HCT116 (cell line): ENCODE measurements around the gene PKN2. TPM values are rescaled to one million over a fixed set of nuclear protein-coding genes. Genes with fewer than 3 reads are reported as not detected.

Experiments
- ATAC-seq: fragments of 200-7000 bp; cut with Tn5 transposase; 2 replicates; pipeline ENCODE4 v1.9.1; 2020; ENCODE audit warnings: mild to moderate bottlenecking, moderate library complexity
- BruUV-seq: library from RNA; stranded (reverse); fragments of 400-500 nt; replicated peaks from 2 replicates; lab custom pipeline; 2021; lab: Mats Ljungman, UMichigan
- CTCF ChIA-PET: fragments of 300-600 bp; sonication (Branson Sonifier 250); formaldehyde crosslinking; loops from one replicate; lab custom pipeline; 2021; ENCODE audit warnings: antibody characterized with exemption; lab: Charles Lee
- POLR2A ChIA-PET: fragments of 300-600, 350-600 bp; sonication (Branson Sonifier 250); formaldehyde crosslinking; loops from one replicate; lab custom pipeline; 2021; ENCODE audit warnings: antibody characterized with exemption; lab: Charles Lee
- RAD21 ChIA-PET, 2 experiments: fragments of 300-600 bp; sonication (Branson Sonifier 250); formaldehyde crosslinking; loops; one replicate each; lab custom pipeline; 2023; ENCODE audit warnings: low total read pairs in 2 of 2; ENCODE audit not compliant: uncharacterized antibody in 2 of 2, unreplicated experiment in 2 of 2, low non-redundant PET in 1 of 2; lab: Charles Lee
- DNase-seq: peaks from one replicate; pipeline ENCODE4 v3.0.0-alpha.2; 2010; ENCODE audit warnings: low read depth, low spot score
- H2AFZ ChIP-seq: fragments of 200-600 bp; shearing (Covaris generic), sonication (generic); 2 replicates; pipeline ENCODE4 v1.6.1; 2017; ENCODE audit warnings: low read depth, mixed run types, mixed read lengths, antibody characterized with exemption, low read length; ENCODE audit not compliant: poor library complexity, severe bottlenecking
- H3K27ac ChIP-seq: 2 replicates; pipeline ENCODE4 v1.5.1; 2012; ENCODE audit warnings: low read depth, low read length
- H3K27me3 ChIP-seq: fragments of 200-600 bp; sonication (generic); 2 replicates; pipeline ENCODE4 v1.6.1; 2016; ENCODE audit warnings: mixed run types, low read length, mixed read lengths; ENCODE audit not compliant: insufficient read depth
- H3K36me3 ChIP-seq, 2 experiments: fragments of 200-500 bp in 1 of 2; fragments of 200-600 bp in 1 of 2; sonication (Bioruptor generic) in 1 of 2; sonication (generic) in 1 of 2; 2 replicates each; pipeline versions ENCODE4 v1.5.1 to v1.6.1; 2014 to 2016; ENCODE audit warnings: low read length in 2 of 2, inconsistent platforms in 1 of 2, mixed read lengths in 1 of 2, mixed run types in 1 of 2; ENCODE audit not compliant: insufficient read depth in 2 of 2, control insufficient read depth in 1 of 2
- H3K4me1 ChIP-seq, 2 experiments: fragments of 200-600 bp in 1 of 2; sonication (generic) in 1 of 2; 2 replicates each; pipeline versions ENCODE4 v1.5.1 to v1.6.1; 2012 to 2017; ENCODE audit warnings: low read length in 2 of 2, inconsistent platforms in 1 of 2, mild to moderate bottlenecking in 1 of 2, mixed read lengths in 1 of 2, mixed run types in 1 of 2, moderate library complexity in 1 of 2; ENCODE audit not compliant: insufficient read depth in 2 of 2, control insufficient read depth in 1 of 2
- H3K4me2 ChIP-seq: fragments of 200-600 bp; sonication (generic); 2 replicates; pipeline ENCODE4 v1.6.1; 2017; ENCODE audit warnings: mixed run types, low read length, mixed read lengths
- H3K4me3 ChIP-seq, 2 experiments: fragments of 200-600 bp in 1 of 2; sonication (generic) in 1 of 2; replicated peaks in 1 of 2; 2 replicates each; pipeline ENCODE4 v1.5.1; 2011 to 2016; ENCODE audit warnings: low read length in 2 of 2, control low read depth in 1 of 2, low read depth in 1 of 2, mild to moderate bottlenecking in 1 of 2, mixed read lengths in 1 of 2, mixed run types in 1 of 2
- H3K79me2 ChIP-seq: fragments of 200-600 bp; sonication (generic); 2 replicates; pipeline ENCODE4 v1.6.1; 2017; ENCODE audit warnings: mild to moderate bottlenecking, mixed run types, low read length, moderate library complexity, mixed read lengths; ENCODE audit not compliant: insufficient read depth
- H3K9ac ChIP-seq: fragments of 200-600 bp; sonication (generic); 2 replicates; pipeline ENCODE4 v1.6.1; 2016; ENCODE audit warnings: low read length, mixed read lengths
- H3K9me2 ChIP-seq: fragments of 200-600 bp; sonication (generic), shearing (Covaris generic); 2 replicates; pipeline ENCODE4 v1.6.1; 2017; ENCODE audit warnings: mixed run types, mild to moderate bottlenecking, moderate library complexity; ENCODE audit not compliant: insufficient read depth
- H3K9me3 ChIP-seq, 2 experiments: fragments of 200-500 bp in 1 of 2; fragments of 200-600 bp in 1 of 2; sonication (Bioruptor generic) in 1 of 2; sonication (generic) in 1 of 2; 2 replicates each; pipeline ENCODE4 v1.6.1; 2014 to 2017; ENCODE audit warnings: low read length in 2 of 2, mixed read lengths in 2 of 2, inconsistent platforms in 1 of 2, low read depth in 1 of 2, mild to moderate bottlenecking in 1 of 2, mixed run types in 1 of 2, moderate library complexity in 1 of 2; ENCODE audit not compliant: control insufficient read depth in 1 of 2, insufficient read depth in 1 of 2
- H4K20me1 ChIP-seq: fragments of 200-600 bp; sonication (generic), shearing (Covaris generic); 2 replicates; pipeline ENCODE4 v1.6.1; 2017; ENCODE audit warnings: mixed run types, mild to moderate bottlenecking, moderate library complexity; ENCODE audit not compliant: insufficient read depth
- ATF3 ChIP-seq: IDR thresholded peaks from 2 replicates; pipeline ENCODE4 v1.6.1; 2012
- CBX3 ChIP-seq: IDR thresholded peaks from 2 replicates; pipeline ENCODE4 v1.6.1; 2012; ENCODE audit warnings: low read depth
- CEBPB ChIP-seq: IDR thresholded peaks from 2 replicates; pipeline ENCODE4 v1.6.1; 2012; ENCODE audit warnings: low read depth
- EGR1 ChIP-seq: IDR thresholded peaks from 2 replicates; pipeline ENCODE4 v1.6.1; 2012; ENCODE audit warnings: low read depth
- ELF1 ChIP-seq: IDR thresholded peaks from 2 replicates; pipeline ENCODE4 v1.6.1; 2012; ENCODE audit warnings: low read depth, borderline replicate concordance
- EZH2 ChIP-seq: fragments of 200-600 bp; sonication (generic); IDR thresholded peaks from 2 replicates; pipeline ENCODE4 v1.6.1; 2017; ENCODE audit warnings: antibody characterized with exemption, mixed run types
- EZH2phosphoT487 ChIP-seq: fragments of 200-600 bp; IDR thresholded peaks from 2 replicates; pipeline ENCODE4 v1.6.1; 2018; ENCODE audit warnings: antibody characterized with exemption, borderline replicate concordance
- FOSL1 ChIP-seq: IDR thresholded peaks from 2 replicates; pipeline ENCODE4 v1.6.1; 2012; ENCODE audit warnings: low read depth
- POLR2A ChIP-seq: IDR thresholded peaks from 2 replicates; pipeline ENCODE4 v1.7.0; 2011; ENCODE audit warnings: borderline replicate concordance; ENCODE audit not compliant: insufficient read depth, insufficient read length; ENCODE audit errors: extremely low read depth
- POLR2AphosphoS5 ChIP-seq: IDR thresholded peaks from 2 replicates; pipeline ENCODE4 v1.6.1; 2011; ENCODE audit warnings: mild to moderate bottlenecking, low read depth, low read length, moderate library complexity
- RAD21 ChIP-seq: IDR thresholded peaks from 2 replicates; pipeline ENCODE4 v1.6.1; 2012; ENCODE audit warnings: low read depth, mild to moderate bottlenecking
- SIN3A ChIP-seq: IDR thresholded peaks from 2 replicates; pipeline ENCODE4 v1.6.1; 2012; ENCODE audit warnings: low read depth
- SP1 ChIP-seq: IDR thresholded peaks from 2 replicates; pipeline ENCODE4 v1.6.1; 2012; ENCODE audit warnings: low read depth
- SRF ChIP-seq: IDR thresholded peaks from 2 replicates; pipeline ENCODE4 v1.6.1; 2012; ENCODE audit warnings: low read depth
- TCF7L2 ChIP-seq: IDR thresholded peaks from 2 replicates; pipeline ENCODE4 v1.7.0; 2011; ENCODE audit warnings: borderline replicate concordance, inconsistent platforms; ENCODE audit not compliant: insufficient read depth, insufficient read length; ENCODE audit errors: extremely low read depth
- YY1 ChIP-seq: IDR thresholded peaks from 2 replicates; pipeline ENCODE4 v1.6.1; 2011; ENCODE audit warnings: low read length, low read depth, moderate library complexity, mild to moderate bottlenecking; ENCODE audit not compliant: insufficient replicate concordance; ENCODE audit errors: extremely low read depth
- ZFX ChIP-seq: fragments of 450-650 bp; IDR thresholded peaks from 2 replicates; pipeline ENCODE4 v1.6.1; 2017
- ZNF274 ChIP-seq: fragments of 200-500 bp; sonication (Bioruptor generic); IDR thresholded peaks from 2 replicates; pipeline ENCODE4 v1.6.1; 2014; ENCODE audit warnings: mild to moderate bottlenecking, low read depth, low read length, inconsistent platforms
- intact Hi-C: fragments of 100-400 bp; cut with micrococcal nuclease; formaldehyde crosslinking; loops from 2 replicates; pipeline ENCODE4 v1.10.0; 2022
- total RNA-seq: library from RNA; stranded (reverse); gene quantifications from one replicate; pipeline ENCODE4 v1.2.1, GENCODE V29; 2021; ENCODE audit not compliant: unreplicated experiment
- TF ChIP-seq, protein P1 (sequence below): IDR thresholded peaks from 2 replicates; pipeline ENCODE4 v1.6.1; 2011; ENCODE audit warnings: mild to moderate bottlenecking, low read length, moderate library complexity; ENCODE audit not compliant: insufficient replicate concordance; ENCODE audit errors: extremely low read depth
- TF ChIP-seq, protein P2 (sequence below): IDR thresholded peaks from 2 replicates; pipeline ENCODE4 v1.6.1; 2012

PKN2 gene
- total RNA-seq, 1 experiment from 2014 or later, result 44.3 TPM

GRCh38 chr1:88825721-88826120 is 141.6 kb downstream of the PKN2 start:
- H3K9ac ChIP-seq, result no peak overlapping the region
- H3K27me3 ChIP-seq, result no peaks in the 10 kb centered on the region
- DNase-seq, result no peak
- H3K27ac ChIP-seq, result no peak overlapping the region
- no peak for TF ChIP-seq POLR2A
- no peak for TF ChIP-seq SRF
- TF ChIP-seq FOSL1, result no peak
- TF ChIP-seq EZH2phosphoT487, result no peak
- TF ChIP-seq ATF3, result no peak
- TF ChIP-seq YY1, result no peak
- TF ChIP-seq, protein P1, sequence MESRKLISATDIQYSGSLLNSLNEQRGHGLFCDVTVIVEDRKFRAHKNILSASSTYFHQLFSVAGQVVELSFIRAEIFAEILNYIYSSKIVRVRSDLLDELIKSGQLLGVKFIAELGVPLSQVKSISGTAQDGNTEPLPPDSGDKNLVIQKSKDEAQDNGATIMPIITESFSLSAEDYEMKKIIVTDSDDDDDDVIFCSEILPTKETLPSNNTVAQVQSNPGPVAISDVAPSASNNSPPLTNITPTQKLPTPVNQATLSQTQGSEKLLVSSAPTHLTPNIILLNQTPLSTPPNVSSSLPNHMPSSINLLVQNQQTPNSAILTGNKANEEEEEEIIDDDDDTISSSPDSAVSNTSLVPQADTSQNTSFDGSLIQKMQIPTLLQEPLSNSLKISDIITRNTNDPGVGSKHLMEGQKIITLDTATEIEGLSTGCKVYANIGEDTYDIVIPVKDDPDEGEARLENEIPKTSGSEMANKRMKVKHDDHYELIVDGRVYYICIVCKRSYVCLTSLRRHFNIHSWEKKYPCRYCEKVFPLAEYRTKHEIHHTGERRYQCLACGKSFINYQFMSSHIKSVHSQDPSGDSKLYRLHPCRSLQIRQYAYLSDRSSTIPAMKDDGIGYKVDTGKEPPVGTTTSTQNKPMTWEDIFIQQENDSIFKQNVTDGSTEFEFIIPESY, result no peak
- TF ChIP-seq ELF1, result no peak
- TF ChIP-seq, protein P2, sequence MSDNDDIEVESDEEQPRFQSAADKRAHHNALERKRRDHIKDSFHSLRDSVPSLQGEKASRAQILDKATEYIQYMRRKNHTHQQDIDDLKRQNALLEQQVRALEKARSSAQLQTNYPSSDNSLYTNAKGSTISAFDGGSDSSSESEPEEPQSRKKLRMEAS, result no peak
- TF ChIP-seq SIN3A, result no peak
- TF ChIP-seq EZH2, result no peak
- no peak for TF ChIP-seq POLR2AphosphoS5
- no peak for TF ChIP-seq EGR1
- no peak for TF ChIP-seq TCF7L2
- TF ChIP-seq ZFX, result no peak
- no peak for TF ChIP-seq CEBPB
- no peak for TF ChIP-seq CBX3
- no peak for TF ChIP-seq ZNF274
- no peak for TF ChIP-seq SP1
- TF ChIP-seq RAD21, result no peak
- H3K36me3 ChIP-seq, result peaks cover 4% of the 10 kb centered on the region in 2 experiments; a peak in 2 of 4 replicates
- H3K9me2 ChIP-seq, result no peaks in the 10 kb centered on the region
- ChIA-PET RAD21 (no interaction called here), POLR2A (no interaction called here), CTCF (no interaction called here)
- BruUV-seq, result no TSS peak
- H3K4me2 ChIP-seq, result no peak overlapping the region
- intact Hi-C loops, result no loop called here
- no peak for ATAC-seq
- no peaks in the 10 kb centered on the region for H3K4me1 ChIP-seq
- no peaks in the 10 kb centered on the region for H3K79me2 ChIP-seq
- H3K9me3 ChIP-seq, result no peaks in the 10 kb centered on the region
- H2AFZ ChIP-seq, result no peak overlapping the region
- H4K20me1 ChIP-seq, result no peaks in the 10 kb centered on the region
- H3K4me3 ChIP-seq, result no peak overlapping the region
